Parietal lobe (tissue), 1 donor: ENCODE data around the gene MEPE. TPM values are rescaled to one million over a fixed set of nuclear protein-coding genes. Genes with fewer than 3 reads are reported as not detected.

Source experiments
- total RNA-seq: library from RNA; depleted of rRNA; stranded (reverse); fragments of >200 nt; gene quantifications from one replicate; pipeline ENCODE4 v1.2.3, GENCODE V29; 2014

Gene MEPE, protein sequence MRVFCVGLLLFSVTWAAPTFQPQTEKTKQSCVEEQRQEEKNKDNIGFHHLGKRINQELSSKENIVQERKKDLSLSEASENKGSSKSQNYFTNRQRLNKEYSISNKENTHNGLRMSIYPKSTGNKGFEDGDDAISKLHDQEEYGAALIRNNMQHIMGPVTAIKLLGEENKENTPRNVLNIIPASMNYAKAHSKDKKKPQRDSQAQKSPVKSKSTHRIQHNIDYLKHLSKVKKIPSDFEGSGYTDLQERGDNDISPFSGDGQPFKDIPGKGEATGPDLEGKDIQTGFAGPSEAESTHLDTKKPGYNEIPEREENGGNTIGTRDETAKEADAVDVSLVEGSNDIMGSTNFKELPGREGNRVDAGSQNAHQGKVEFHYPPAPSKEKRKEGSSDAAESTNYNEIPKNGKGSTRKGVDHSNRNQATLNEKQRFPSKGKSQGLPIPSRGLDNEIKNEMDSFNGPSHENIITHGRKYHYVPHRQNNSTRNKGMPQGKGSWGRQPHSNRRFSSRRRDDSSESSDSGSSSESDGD
- total RNA-seq: not detected

DNA sequence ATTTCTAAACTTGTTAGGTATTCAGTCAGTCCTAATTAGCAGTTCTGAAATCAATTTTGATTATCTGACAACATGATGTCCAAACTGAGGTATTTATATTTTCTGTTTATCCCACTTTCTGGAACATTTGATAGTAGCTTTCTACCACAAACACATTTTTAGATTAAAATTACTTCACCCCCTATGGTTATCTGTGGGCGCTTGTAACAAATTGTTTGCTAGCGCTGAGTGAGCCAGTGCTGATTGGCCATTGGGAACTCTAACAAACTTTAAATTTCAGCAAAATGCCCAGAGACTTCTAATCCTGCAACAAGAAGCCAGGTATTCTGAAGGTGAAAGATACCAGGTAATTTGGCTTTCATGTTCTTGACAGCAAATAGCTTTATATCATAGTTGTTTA is at the start of gene MEPE:
MEPE (plus strand) TSS at position 301 of the 400 bp plus-strand sequence. CDS start 1,746 bp downstream, outside the sequence.

DNA sequence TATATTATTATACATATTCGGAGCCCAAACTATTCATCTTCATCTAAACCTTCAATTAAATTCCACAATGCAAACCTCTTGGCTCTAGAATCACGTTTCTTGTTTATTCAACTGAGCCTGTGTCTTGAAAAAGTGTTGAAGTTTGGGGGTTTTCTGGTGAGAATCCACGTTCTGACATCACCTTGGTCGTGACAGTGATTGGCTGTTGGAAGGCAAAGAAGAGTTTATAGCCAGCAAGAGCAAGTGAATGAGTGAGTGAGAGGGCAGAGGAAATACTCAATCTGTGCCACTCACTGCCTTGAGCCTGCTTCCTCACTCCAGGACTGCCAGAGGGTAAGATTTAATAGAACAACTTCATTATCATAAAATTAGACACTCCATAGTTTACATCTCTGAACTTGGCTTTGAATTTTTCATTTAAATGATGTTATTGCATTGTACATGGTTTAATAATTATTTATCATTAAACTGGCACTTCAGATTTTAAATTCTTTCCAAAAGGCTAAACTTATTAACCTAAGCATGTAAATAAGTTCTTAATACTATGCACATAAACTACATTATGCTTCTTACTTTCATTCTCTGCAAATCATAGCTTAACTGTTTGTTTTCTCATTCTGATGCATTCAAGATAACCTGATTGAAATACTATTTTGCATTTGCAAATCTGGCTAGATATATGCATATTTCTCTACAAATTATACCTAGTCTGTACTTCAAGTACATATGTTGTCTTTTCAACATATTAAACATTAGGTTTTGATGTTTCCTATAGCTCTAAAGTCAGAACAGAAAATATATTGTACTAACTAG is 33.3 kb upstream of the MEPE start, which contains the start of gene IBSP:
IBSP (plus strand) TSS at position 254 of the 813 bp plus-strand sequence. CDS start 2,808 bp downstream, outside the sequence.

Other genes starting within 250 kb of the MEPE start
- gene DSPP, start 224.4 kb upstream of the MEPE start, total RNA-seq: under 0.01 TPM
- gene DMP1, start 182.7 kb upstream of the MEPE start, total RNA-seq: not detected
- not detected for gene IBSP, start 33.4 kb upstream of the MEPE start, total RNA-seq
- gene SPP1, start 142.7 kb downstream of the MEPE start, total RNA-seq: 161 TPM
- gene PKD2, start 174.7 kb downstream of the MEPE start, total RNA-seq: 67.3 TPM